Muscle layer of colon (tissue), 2 donors: ENCODE results near the gene GIPC1.
"Not testable (repeated sequence)": the region's sequence is repeated elsewhere in the genome, so short reads cannot be mapped to it uniquely, and the experiment has no call there.

ENCODE experiments used
- H3K27ac ChIP-seq: one replicate; pipeline ENCODE4 v1.7.0; 2013; ENCODE audit warnings: low read depth, mild to moderate bottlenecking, low read length, moderate library complexity
- H3K27me3 ChIP-seq, 2 donors: one replicate each; pipeline ENCODE4 v1.7.0; 2013; ENCODE audit warnings: low read length in 2 of 2, mild to moderate bottlenecking in 2 of 2; ENCODE audit not compliant: insufficient read depth in 2 of 2, control insufficient read depth in 1 of 2
- H3K36me3 ChIP-seq: one replicate; pipeline ENCODE4 v1.7.0; 2013; ENCODE audit warnings: mild to moderate bottlenecking, low read length; ENCODE audit not compliant: insufficient read depth
- H3K4me1 ChIP-seq: one replicate; pipeline ENCODE4 v1.7.0; 2013; ENCODE audit warnings: mild to moderate bottlenecking, low read length; ENCODE audit not compliant: insufficient read depth
- H3K4me3 ChIP-seq, 2 donors: one replicate each; pipeline ENCODE4 v1.7.0; 2013; ENCODE audit warnings: low read length in 2 of 2, low read depth in 1 of 2, mild to moderate bottlenecking in 1 of 2, moderate library complexity in 1 of 2
- H3K9ac ChIP-seq: one replicate; pipeline ENCODE4 v1.7.0; 2013; ENCODE audit warnings: low read length
- H3K9me3 ChIP-seq: one replicate; pipeline ENCODE4 v1.7.0; 2013; ENCODE audit warnings: mild to moderate bottlenecking, low read length
- donor health status: abdominal sarcoma.
- donor health status: Adenocarcinoma of cecum.

GIPC1 gene, protein sequence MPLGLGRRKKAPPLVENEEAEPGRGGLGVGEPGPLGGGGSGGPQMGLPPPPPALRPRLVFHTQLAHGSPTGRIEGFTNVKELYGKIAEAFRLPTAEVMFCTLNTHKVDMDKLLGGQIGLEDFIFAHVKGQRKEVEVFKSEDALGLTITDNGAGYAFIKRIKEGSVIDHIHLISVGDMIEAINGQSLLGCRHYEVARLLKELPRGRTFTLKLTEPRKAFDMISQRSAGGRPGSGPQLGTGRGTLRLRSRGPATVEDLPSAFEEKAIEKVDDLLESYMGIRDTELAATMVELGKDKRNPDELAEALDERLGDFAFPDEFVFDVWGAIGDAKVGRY

DNA sequence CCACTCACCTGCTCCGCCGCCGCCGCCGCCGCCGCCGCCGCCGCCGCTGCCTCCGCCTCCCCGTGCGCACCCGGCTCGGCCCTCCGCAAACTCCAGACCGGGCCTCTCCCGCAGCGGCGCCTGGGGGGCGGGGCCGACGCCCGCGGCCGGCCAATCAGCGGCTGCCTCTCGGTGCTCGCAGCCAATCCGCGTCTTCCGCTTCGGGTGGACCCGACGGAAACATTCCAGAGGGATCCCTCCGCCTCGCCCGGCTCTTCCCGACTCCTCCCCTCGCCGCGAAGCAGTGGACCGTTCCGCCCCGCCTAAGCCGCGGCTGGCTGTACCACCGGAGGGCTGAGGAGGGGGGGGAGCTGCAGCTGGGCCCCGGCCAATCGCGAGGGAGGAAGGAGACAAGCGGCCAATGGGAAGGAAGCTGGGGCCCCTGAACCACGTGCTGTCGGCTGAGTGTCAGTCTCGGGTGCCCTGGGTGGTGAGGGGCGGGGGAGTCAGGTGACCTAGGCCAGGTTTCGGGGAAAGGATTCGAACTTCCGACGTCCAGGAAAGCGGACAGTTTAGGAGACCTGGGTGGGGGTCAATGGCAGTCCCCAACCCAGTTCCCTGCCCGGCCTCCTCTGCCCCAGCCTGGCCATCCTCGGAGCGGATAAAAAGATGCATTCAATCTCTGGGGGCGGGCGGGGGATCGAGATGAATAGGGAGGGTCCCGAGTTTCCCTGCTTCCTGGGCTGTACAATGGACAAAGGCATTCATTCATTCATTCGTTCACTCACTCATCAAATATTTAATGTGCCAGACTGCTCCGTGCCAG lies at the start of gene GIPC1:
Gene GIPC1, minus strand, starts transcription at position 99 of the 805 bp plus-strand sequence. CDS start 13,151 bp downstream, outside the sequence.
- Histone ChIP-seq H3K9ac (peak within 1 kb of the TSS; percentile 65), H3K27me3 (no peaks in the 10 kb centered on the region), H3K36me3 (peaks cover 4% of the 10 kb centered on the region), H3K9me3 (no peaks in the 10 kb centered on the region), H3K4me1 (peaks cover 13% of the 10 kb centered on the region), H3K4me3 (peak within 1 kb of the TSS; percentile 68 to 81), H3K27ac (peak within 1 kb of the TSS; percentile 70)

DNA sequence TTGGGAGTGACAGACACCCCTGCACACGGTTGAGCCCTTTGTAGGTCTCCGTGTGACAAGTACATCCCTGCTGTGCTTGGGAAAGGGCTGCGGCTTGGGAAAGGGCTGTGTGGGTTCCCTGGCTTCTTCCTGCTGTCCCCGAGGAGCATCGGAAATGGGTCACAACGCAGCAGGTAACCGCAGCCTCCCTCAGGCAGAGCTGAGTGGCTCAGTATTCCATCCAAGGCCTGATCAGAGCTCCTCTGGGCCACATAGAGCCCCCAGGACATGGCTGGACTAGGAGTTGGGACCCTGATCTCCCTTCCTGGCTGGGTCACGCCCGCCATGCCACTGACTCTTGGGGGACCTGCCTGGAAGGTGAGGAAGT lies 49.8 kb upstream of the GIPC1 start:
- no peaks in the 10 kb centered on the region for H3K9me3 ChIP-seq
- no peak overlapping the region for H3K27ac ChIP-seq
- H3K4me3 ChIP-seq: no peak overlapping the region
- no peaks in the 10 kb centered on the region for H3K36me3 ChIP-seq
- H3K27me3 ChIP-seq: no peaks in the 10 kb centered on the region
- H3K4me1 ChIP-seq: no peaks in the 10 kb centered on the region
- H3K9ac ChIP-seq: no peak overlapping the region

DNA sequence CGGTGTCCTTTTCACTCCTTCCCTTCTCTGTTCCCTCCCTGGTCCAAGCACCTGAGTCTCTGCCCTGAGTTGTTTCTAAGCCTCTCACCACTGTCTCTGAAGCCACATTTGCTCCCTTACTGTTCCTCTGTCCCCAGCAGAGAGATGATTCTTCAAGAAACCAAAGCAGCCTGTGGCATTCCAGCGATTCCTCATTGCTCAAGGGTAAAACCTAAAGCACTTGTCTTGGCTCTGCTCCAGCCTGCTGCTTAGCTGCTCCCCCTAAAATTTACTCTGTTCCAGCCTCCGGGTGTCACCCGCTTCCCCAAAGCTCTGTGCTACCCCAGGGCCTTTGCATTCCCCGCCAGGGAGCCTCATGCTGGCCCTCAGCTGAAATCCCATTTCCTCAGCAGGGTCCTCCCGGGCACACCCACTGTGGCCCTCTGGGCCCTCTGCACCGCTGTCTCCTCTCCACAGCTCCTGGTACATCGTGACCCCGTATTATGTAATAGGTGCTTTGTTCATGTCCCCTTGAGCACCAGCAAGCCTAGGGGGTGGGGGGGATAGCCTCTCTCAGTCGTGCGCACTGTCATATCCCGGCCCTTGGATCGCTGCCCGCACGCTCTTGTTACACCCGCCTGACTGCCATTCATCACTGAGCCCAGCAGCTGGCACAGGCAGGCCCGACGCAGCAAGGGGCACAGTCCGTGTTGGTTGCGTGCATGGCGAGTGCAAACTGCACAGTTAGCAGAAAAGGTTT lies 49.2 kb upstream of the GIPC1 start:
- Histone ChIP-seq H3K9ac (no peak overlapping the region), H3K27ac (no peak overlapping the region), H3K27me3 (no peaks in the 10 kb centered on the region), H3K36me3 (no peaks in the 10 kb centered on the region), H3K4me1 (no peaks in the 10 kb centered on the region), H3K9me3 (no peaks in the 10 kb centered on the region), H3K4me3 (no peak overlapping the region)

DNA sequence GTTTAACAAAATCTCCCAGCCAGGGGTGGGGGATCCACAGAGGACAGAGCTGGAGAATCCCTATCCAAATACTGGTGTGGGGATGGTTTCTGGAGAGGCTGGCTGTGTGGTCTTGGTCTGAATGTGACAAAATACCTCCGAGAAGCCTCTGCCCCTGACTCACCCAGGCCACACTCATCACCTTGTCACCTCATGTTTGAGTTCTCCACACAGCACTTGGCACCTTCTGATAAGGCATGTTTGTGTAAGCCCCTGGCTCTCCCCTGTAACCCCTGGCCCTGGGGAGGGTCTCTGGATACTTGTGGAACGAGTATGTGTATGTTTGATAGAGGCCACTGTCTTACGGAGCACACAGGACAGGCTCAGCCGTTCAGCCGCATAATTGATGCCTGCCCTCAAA lies 48.1 kb upstream of the GIPC1 start:
- Histone ChIP-seq H3K4me1 (no peaks in the 10 kb centered on the region), H3K27ac (no peak overlapping the region), H3K36me3 (no peaks in the 10 kb centered on the region), H3K4me3 (no peak overlapping the region), H3K9ac (no peak overlapping the region), H3K27me3 (no peaks in the 10 kb centered on the region), H3K9me3 (no peaks in the 10 kb centered on the region)

DNA sequence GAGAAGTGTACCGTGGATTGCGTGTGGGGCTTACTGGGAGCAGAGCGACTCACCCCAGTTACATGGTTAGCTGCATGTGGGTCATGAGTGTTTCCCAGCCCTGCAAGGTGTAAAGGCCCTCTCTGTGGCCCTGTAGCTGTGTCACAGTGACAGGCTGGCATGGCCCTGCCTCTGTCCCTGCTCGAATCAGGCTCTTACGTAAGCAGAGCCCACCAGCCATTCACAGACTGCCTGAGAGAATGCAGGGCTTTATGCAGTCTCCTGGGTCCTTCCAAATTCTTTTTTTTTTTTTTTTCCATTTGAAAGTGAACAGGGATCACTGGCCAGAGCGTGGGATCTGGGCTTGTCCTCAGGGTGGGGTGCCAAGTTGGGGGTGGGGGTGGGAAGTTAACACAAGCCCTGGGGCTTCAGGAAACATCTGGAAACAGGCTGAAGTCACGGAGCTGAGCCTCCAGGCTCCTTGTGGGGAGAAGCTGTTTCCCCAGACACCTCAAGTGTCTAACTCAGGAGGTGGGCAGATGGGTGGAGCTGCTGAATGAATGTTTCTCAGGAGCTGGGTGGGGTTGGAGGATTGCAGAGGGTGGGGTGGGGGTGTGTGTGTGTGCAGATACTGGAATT lies 46.9 kb upstream of the GIPC1 start:
- Histone ChIP-seq H3K36me3 (no peaks in the 10 kb centered on the region), H3K9ac (no peak overlapping the region), H3K27ac (no peak overlapping the region), H3K4me1 (no peaks in the 10 kb centered on the region), H3K9me3 (no peaks in the 10 kb centered on the region), H3K27me3 (no peaks in the 10 kb centered on the region), H3K4me3 (no peak overlapping the region)

DNA sequence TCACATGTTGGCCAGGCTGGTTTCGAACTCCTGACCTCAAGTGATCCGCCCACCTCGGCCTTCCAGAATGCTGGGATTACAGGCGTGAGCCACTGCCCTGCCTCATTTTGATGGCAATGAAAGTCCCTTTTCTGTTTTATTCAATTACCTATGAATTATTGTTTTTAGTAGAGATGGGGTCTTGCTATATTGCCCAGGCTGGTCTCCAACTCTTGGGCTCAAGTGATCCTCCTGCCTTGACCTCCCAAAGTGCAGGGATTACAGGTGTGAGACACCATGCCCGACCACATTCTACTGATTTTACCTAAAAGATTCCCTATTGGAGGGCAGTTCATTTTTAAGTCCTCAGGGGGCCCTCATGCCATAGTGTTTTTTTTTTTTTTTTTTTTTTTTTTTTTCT lies 46.1 kb upstream of the GIPC1 start:
- H3K9me3 ChIP-seq, H3K4me3 ChIP-seq, H3K27me3 ChIP-seq, H3K27ac ChIP-seq, H3K4me1 ChIP-seq, H3K36me3 ChIP-seq, H3K9ac ChIP-seq: not testable (repeated sequence)

DNA sequence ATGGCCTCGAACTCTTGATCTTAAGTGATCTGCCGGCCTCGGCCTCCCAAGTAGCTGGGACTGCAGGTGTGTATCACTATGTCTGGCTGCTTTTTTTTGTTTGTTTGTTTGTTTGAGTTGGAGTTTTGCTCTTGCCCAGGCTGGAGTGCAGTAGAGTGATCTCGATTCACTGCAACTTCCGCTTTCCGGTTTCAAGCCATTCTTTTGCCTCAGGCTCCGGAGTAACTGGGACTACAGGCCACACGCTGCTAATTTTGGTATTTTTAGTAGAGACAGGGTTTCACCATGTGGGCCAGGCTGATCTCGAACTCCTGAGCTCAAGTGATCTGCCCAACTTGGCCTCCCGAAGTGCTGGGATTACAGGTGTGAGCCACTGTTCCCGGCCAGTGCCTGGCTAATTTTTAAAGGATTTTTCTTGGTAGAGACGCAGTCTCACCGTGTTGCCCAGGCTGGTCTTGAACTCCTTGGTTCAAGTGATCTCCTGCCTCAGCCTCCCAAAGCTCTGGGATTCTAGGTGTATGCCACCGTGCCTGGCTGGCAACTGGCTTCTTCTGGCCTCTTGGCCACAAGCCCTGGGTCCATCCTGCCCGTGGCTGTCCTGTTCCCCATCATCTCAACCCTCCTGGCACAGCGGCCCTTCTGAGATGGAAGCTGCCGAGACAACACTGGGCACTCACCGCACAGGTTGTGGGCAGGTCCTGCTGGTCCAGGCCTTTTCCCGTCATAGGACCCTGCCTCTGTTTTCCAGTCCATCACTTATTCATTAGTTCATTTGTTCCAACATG lies 45.0 kb upstream of the GIPC1 start:
- Histone ChIP-seq H3K27me3 (no peaks in the 10 kb centered on the region), H3K9me3 (no peaks in the 10 kb centered on the region), H3K36me3 (no peaks in the 10 kb centered on the region), H3K27ac (no peak overlapping the region), H3K4me1 (no peaks in the 10 kb centered on the region), H3K9ac (no peak overlapping the region), H3K4me3 (no peak overlapping the region)

DNA sequence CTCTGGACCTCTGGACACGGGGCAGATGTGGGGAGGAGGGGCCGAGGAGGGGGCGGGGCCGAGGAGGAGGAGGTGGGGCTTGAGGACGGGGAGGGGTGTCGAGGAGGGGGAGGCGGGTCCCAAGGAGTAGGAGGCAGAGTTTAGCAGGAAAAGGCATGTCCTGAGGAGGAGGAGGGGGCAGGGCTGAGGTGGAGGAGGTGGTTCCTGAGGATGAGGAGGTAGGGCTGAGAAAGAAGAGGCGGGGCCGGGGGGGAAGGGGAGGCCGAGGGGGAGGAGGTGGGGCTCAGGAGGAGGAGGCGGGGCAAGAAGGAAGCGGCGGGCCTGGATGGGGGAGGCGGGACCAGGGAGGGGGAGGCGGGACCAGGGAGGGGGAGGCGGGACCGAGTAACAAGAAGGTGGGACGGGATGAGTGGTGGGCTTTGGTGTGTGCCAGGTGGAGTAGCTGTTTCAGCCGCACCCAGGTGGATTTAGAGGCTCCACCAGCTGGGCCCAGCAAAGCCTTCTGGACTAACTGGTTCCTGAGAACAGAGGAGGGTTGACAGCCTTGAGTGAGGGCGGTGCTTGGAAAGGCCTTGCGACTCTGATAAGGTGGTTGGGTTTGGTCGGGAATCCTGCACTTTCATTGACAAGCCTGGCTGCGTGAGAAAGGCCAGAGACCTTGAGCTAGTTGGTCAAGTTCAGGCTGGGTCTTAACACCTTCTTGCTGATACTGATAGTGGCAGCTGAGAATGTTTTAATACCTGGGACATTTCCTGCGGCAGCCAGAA lies 41.2 kb upstream of the GIPC1 start:
- Histone ChIP-seq H3K9ac (no peak overlapping the region), H3K27me3 (no peaks in the 10 kb centered on the region), H3K9me3 (no peaks in the 10 kb centered on the region), H3K36me3 (no peaks in the 10 kb centered on the region), H3K4me3 (no peak overlapping the region), H3K27ac (no peak overlapping the region), H3K4me1 (no peaks in the 10 kb centered on the region)

DNA sequence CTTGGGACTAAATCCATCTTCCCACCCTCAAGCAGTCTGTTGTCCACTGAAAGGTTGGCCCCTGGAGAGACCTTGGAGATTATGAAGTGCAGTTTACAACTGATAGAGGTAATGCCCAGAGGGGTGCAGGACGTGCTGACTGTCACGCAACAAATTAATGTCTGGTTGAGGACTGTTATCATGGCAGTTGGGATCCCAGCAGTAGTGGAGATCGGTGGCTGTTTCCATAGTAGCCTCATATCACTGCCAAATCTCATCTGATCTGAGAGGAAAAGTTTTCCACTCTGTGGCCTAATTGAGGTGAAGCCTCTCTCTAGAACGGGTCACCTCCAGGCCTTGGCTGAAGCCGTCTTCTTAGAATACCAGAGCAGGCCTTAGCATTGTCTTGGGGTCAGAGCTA lies 37.5 kb upstream of the GIPC1 start:
- no peak overlapping the region for H3K9ac ChIP-seq
- no peaks in the 10 kb centered on the region for H3K9me3 ChIP-seq
- no peak overlapping the region for H3K4me3 ChIP-seq
- H3K27ac ChIP-seq: no peak overlapping the region
- peaks cover 6% of the 10 kb centered on the region for H3K4me1 ChIP-seq
- H3K27me3 ChIP-seq: no peaks in the 10 kb centered on the region
- no peaks in the 10 kb centered on the region for H3K36me3 ChIP-seq

DNA sequence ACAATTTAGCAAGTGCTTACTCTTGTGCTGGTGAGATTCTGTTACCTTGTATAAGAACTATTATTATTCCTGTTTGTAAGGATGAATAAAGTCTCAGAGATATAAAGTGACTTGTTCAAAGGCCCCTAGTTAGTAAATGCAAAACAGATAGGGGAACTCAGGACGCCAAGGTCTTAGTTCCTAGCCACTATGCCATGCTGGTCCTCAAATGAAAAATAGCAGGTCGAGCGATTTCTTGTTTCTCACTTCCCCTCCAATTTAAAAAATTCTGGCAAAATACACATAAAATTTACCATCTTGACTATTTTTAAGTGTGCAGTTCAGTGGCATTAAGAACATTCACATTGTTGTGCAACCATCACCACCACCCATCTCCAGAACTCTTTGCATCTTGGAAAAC lies 34.6 kb upstream of the GIPC1 start:
- Histone ChIP-seq H3K27ac (no peak overlapping the region), H3K9me3 (no peaks in the 10 kb centered on the region), H3K9ac (no peak overlapping the region), H3K4me1 (peaks cover 6% of the 10 kb centered on the region), H3K27me3 (no peaks in the 10 kb centered on the region), H3K4me3 (peak overlapping the region in 1 of 2 donors; percentile 86), H3K36me3 (no peaks in the 10 kb centered on the region)
